SW 1271 (cell line): ENCODE results near the gene ZBTB40.

Source experiments
- DNase-seq, 2 experiments: peaks; one replicate each; lab custom pipeline; 2025; lab: John Stamatoyannopoulos, UW

Gene ZBTB40

GRCh38 chr1:22530715-22531114, 79.1 kb downstream of the ZBTB40 start:
- no peak for DNase-seq

- no peak for DNase-seq
Observed at GRCh38 chr1:22531251-22531650, 79.6 kb downstream of the ZBTB40 start.

- DNase-seq, result no peak
Observed at GRCh38 chr1:22533244-22533895, 81.7 kb downstream of the ZBTB40 start.

GRCh38 chr1:22534951-22535350, 83.3 kb downstream of the ZBTB40 start:
- no peak for DNase-seq

- DNase-seq, result no peak
Observed at GRCh38 chr1:22535399-22535798, 83.7 kb downstream of the ZBTB40 start.

GRCh38 chr1:22536506-22536905, 84.9 kb downstream of the ZBTB40 start:
- no peak for DNase-seq

GRCh38 chr1:22537441-22538139, 85.9 kb downstream of the ZBTB40 start:
- DNase-seq, result no peak

- no peak for DNase-seq
Observed at GRCh38 chr1:22539510-22540118, 88.0 kb downstream of the ZBTB40 start.

- DNase-seq, result no peak
Observed at GRCh38 chr1:22540337-22540736, 88.7 kb downstream of the ZBTB40 start.

- DNase-seq, result no peak
Observed at GRCh38 chr1:22542886-22543285, 91.2 kb downstream of the ZBTB40 start.

GRCh38 chr1:22543679-22544078, 92.0 kb downstream of the ZBTB40 start:
- DNase-seq, result no peak

GRCh38 chr1:22544606-22545005, 93.0 kb downstream of the ZBTB40 start:
- no peak for DNase-seq

GRCh38 chr1:22545141-22545540, 93.5 kb downstream of the ZBTB40 start:
- DNase-seq, result no peak

- no peak for DNase-seq
Observed at GRCh38 chr1:22547186-22547817, 95.7 kb downstream of the ZBTB40 start.

- DNase-seq, result no peak
Observed at GRCh38 chr1:22547818-22548462, 96.3 kb downstream of the ZBTB40 start.

- DNase-seq, result no peak
Observed at GRCh38 chr1:22550021-22550420, 98.4 kb downstream of the ZBTB40 start.

- no peak for DNase-seq
Observed at GRCh38 chr1:22551591-22551990, 99.9 kb downstream of the ZBTB40 start.

- no peak for DNase-seq
Observed at GRCh38 chr1:22552021-22552420, 100.4 kb downstream of the ZBTB40 start.

- no peak for DNase-seq
Observed at GRCh38 chr1:22553104-22553880, 101.6 kb downstream of the ZBTB40 start.

- no peak for DNase-seq
Observed at GRCh38 chr1:22553991-22554522, 102.4 kb downstream of the ZBTB40 start.

GRCh38 chr1:22555371-22555656, 103.7 kb downstream of the ZBTB40 start:
- no peak for DNase-seq
